Ishikawa (cell line): ENCODE measurements around the gene RTEL1.

ENCODE experiments used
- CEBPB ChIP-seq: IDR thresholded peaks from 2 replicates; pipeline ENCODE4 v1.6.1; 2012
- CREB1 ChIP-seq: IDR thresholded peaks from 2 replicates; pipeline ENCODE4 v1.6.1; 2012; ENCODE audit warnings: low read depth
- EGR1 ChIP-seq: IDR thresholded peaks from 2 replicates; pipeline ENCODE4 v1.6.1; 2012
- EP300 ChIP-seq: IDR thresholded peaks from 2 replicates; pipeline ENCODE4 v1.6.1; 2012; ENCODE audit warnings: borderline replicate concordance
- FOXM1 ChIP-seq: IDR thresholded peaks from 2 replicates; pipeline ENCODE4 v1.6.1; 2012; ENCODE audit warnings: low read depth, borderline replicate concordance
- NFIC ChIP-seq: IDR thresholded peaks from 2 replicates; pipeline ENCODE4 v1.6.1; 2012
- RAD21 ChIP-seq: IDR thresholded peaks from 2 replicates; pipeline ENCODE4 v1.6.1; 2012; ENCODE audit warnings: low read depth
- TAF1 ChIP-seq: IDR thresholded peaks from 2 replicates; pipeline ENCODE4 v1.6.1; 2012; ENCODE audit warnings: low read depth, mild to moderate bottlenecking
- TCF12 ChIP-seq: IDR thresholded peaks from 2 replicates; pipeline ENCODE4 v1.6.1; 2012; ENCODE audit warnings: low read depth
- TEAD4 ChIP-seq: IDR thresholded peaks from 2 replicates; pipeline ENCODE4 v1.6.1; 2012
- YY1 ChIP-seq: IDR thresholded peaks from 2 replicates; pipeline ENCODE4 v1.6.1; 2012; ENCODE audit warnings: low read depth
- ZBTB7A ChIP-seq: IDR thresholded peaks from 2 replicates; pipeline ENCODE4 v1.6.1; 2012; ENCODE audit warnings: low read depth
- TF ChIP-seq, protein P1 (sequence below): IDR thresholded peaks from 2 replicates; pipeline ENCODE4 v1.6.1; 2012
- TF ChIP-seq, protein P2 (sequence below): IDR thresholded peaks from 2 replicates; pipeline ENCODE4 v1.6.1; 2012
- TF ChIP-seq, protein P3 (sequence below): IDR thresholded peaks from 2 replicates; pipeline ENCODE4 v1.6.1; 2012; ENCODE audit warnings: low read depth, mild to moderate bottlenecking

Gene RTEL1

DNA sequence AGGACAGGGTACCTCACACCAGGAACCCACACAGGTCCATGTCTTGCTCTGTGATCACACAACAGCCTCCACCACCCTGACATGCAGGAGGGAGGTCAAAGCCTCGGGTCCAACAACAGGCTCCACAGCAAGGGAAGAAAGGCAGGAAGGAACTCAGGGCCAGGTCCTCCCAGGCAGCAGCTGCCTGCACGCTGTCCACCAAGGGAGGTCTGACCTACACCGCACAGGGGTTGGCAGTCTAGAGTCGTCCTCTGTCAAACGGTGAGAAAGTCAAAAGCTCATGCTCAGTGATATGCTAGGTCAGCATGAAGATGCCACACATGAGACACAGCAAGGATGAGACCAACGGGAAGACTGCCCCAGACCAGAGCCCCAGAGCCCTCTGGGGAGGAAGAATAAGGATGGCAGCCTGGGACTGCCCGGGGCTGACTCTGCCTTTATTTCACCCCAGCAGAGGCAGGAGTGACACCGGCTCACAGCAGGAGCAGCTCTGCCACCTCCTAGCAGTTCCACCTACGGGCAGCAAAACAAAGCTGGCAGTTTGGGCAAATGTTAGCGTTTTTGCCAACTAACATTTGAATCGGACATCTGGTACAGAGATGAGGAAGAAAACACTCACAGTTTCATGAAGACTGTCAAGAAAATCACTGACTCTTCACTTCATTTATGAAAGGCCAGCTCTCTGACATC lies 39.7 kb upstream of the RTEL1 start:
- TF ChIP-seq, protein P1, sequence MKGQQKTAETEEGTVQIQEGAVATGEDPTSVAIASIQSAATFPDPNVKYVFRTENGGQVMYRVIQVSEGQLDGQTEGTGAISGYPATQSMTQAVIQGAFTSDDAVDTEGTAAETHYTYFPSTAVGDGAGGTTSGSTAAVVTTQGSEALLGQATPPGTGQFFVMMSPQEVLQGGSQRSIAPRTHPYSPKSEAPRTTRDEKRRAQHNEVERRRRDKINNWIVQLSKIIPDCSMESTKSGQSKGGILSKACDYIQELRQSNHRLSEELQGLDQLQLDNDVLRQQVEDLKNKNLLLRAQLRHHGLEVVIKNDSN: no peak
- TF ChIP-seq EGR1 (no peak), TAF1 (no peak), FOXM1 (no peak), CREB1 (no peak), YY1 (no peak), CEBPB (no peak), TCF12 (no peak), TEAD4 (no peak), ZBTB7A (no peak), RAD21 (no peak), EP300 (no peak)
- TF ChIP-seq, protein P2, sequence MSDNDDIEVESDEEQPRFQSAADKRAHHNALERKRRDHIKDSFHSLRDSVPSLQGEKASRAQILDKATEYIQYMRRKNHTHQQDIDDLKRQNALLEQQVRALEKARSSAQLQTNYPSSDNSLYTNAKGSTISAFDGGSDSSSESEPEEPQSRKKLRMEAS: no peak
- TF ChIP-seq, protein P3, sequence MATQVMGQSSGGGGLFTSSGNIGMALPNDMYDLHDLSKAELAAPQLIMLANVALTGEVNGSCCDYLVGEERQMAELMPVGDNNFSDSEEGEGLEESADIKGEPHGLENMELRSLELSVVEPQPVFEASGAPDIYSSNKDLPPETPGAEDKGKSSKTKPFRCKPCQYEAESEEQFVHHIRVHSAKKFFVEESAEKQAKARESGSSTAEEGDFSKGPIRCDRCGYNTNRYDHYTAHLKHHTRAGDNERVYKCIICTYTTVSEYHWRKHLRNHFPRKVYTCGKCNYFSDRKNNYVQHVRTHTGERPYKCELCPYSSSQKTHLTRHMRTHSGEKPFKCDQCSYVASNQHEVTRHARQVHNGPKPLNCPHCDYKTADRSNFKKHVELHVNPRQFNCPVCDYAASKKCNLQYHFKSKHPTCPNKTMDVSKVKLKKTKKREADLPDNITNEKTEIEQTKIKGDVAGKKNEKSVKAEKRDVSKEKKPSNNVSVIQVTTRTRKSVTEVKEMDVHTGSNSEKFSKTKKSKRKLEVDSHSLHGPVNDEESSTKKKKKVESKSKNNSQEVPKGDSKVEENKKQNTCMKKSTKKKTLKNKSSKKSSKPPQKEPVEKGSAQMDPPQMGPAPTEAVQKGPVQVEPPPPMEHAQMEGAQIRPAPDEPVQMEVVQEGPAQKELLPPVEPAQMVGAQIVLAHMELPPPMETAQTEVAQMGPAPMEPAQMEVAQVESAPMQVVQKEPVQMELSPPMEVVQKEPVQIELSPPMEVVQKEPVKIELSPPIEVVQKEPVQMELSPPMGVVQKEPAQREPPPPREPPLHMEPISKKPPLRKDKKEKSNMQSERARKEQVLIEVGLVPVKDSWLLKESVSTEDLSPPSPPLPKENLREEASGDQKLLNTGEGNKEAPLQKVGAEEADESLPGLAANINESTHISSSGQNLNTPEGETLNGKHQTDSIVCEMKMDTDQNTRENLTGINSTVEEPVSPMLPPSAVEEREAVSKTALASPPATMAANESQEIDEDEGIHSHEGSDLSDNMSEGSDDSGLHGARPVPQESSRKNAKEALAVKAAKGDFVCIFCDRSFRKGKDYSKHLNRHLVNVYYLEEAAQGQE: no peak

DNA sequence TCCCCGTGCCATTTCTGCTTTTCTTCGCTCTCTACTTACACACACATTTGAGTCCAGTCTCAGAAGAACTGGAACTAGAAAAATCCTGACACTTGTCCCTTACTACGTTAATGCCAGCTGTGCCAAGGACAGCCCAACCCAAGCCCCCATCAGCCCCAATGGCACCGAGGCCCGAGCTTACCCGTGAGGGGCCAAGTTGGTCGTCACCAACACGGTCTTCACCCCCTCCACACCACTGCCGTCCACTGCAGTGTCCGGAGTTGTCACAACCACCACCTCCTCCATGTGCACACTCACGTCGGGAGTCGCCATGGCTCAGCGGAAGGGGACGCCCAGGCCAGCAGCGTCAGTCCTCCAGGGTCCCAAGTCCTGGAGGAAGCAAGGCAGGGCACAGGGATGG lies 39.0 kb upstream of the RTEL1 start:
- TF ChIP-seq TCF12: no peak
- TF ChIP-seq, protein P1: no peak
- TF ChIP-seq EP300: no peak
- no peak for TF ChIP-seq TEAD4
- no peak for TF ChIP-seq FOXM1
- no peak for TF ChIP-seq ZBTB7A
- TF ChIP-seq, protein P3: no peak
- no peak for TF ChIP-seq YY1
- no peak for TF ChIP-seq EGR1
- TF ChIP-seq RAD21: no peak
- no peak for TF ChIP-seq CREB1
- no peak for TF ChIP-seq TAF1
- TF ChIP-seq CEBPB: no peak

DNA sequence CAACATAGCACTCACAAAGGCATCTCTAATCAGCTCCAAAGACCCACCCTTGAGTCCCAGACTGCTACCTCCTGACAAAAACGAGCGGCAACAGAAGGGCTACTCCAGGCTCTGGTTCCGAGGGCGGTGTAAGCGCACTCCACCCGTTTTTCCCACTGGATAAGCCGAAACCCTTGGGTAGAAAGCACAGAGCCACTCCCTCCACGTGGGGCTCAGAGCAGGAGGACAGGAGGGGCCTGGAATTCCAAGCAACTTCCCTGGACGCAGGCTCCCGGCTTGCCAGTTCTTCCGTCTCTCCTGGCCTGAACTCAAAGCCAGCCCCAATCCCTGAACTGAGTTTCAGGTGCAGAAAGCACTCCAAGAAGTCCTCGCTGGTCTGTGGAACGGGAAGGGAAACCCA lies 38.6 kb upstream of the RTEL1 start:
- TF ChIP-seq CREB1 (no peak), FOXM1 (no peak), TEAD4 (no peak), TCF12 (no peak), EGR1 (no peak), YY1 (no peak), NFIC (no peak), TAF1 (no peak), RAD21 (no peak), ZBTB7A (no peak), EP300 (no peak), CEBPB (no peak)
- TF ChIP-seq, protein P1: no peak
- TF ChIP-seq, protein P3: no peak
- TF ChIP-seq, protein P2: no peak
